GM19035 (cell line): ENCODE measurements around the gene BCAS3.
"Not testable (repeated sequence)": the region's sequence is repeated elsewhere in the genome, so short reads cannot be mapped to it uniquely, and the experiment has no call there.

Source experiments
- ATAC-seq: cut with Tn5 transposase; IDR thresholded peaks from one replicate; pipeline ENCODE4 v1.9.1; 2021; ENCODE audit not compliant: unreplicated experiment

The BCAS3 gene

DNA sequence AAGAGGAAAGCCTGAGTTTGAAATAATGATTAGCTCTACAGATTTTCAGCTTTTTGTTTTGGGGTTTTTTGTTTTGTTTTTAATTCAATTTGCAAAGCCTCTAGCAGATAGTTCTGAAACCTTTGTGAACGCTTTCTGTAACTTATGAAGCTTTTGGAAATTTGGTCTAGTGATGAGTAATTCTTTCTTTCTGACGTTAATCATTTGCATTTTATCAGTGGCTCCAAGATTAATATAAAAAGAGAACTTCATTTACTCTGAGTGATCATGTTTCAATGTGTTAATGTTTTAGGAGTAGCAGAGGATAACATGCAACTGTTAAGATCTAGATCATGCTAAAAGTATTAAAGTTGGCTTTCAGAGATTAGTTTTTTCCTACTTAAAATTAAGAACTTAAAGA is 561.7 kb downstream of the BCAS3 start:
- no peak for ATAC-seq

DNA sequence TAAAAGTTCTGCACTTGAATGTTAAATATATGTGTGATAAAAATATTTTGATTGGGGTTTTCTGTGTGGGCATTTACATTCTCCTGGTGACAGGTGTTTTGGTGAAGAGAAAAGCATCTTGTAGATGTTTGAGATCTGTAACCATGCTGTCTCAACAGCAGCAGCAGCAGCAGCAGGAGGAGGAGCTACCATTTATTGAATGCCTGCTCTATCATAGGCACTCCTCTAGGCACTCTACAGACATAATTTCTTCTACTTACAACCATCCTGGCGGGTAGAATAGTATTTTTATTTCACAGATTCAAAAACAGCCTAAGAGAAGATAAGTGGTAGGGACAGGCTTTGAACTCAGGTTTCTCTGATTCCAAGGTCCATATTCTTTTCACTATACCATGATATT is 562.3 kb downstream of the BCAS3 start:
- no peak for ATAC-seq

DNA sequence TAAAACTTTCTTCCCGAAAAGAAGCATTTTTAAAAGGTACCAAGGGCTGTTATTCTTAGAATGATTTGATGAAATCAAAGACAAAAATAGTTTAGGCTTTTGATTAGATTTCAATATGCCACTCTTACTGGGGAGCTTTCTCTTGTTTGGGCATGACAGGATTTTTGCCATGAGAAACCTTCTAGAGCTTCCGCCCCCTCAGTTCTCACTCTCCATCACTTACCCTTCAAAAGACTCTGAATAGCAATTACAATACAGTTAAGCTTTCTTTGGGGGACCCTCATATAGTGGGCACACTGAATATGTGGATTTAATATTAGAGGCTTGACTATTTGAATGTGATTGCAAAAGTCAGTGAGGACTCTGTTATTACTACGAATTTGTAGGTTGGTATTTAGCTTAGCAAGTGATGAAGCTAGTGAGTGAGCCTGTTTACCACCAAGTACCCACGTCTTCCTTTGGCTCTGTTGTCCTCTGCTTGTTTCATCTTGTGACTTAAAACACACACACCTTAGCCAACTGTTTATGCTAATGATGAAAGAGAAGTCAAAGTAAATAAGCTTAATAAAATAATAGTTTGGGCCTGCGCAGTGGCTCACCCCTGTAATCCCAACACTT is 563.3 kb downstream of the BCAS3 start:
- ATAC-seq = no peak

DNA sequence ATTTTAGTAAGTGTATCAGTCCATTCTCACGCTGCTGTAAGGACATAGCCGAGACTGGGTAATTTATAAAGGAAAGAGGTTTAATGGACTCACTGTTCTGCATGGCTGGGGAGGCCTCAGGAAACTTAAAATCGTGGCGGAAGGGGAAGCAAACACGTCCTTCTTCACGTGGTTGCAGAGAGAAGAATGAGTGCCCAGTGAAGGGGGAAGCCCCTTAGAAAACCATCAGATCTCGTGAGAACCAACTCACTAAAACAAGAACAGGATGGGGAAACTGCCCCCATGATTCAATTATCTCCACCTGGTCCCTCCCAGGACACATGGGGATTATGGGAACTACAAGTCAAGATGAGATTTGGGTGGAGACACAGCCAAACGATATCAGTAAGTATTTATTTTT is 567.3 kb downstream of the BCAS3 start:
- ATAC-seq = not testable (repeated sequence)

DNA sequence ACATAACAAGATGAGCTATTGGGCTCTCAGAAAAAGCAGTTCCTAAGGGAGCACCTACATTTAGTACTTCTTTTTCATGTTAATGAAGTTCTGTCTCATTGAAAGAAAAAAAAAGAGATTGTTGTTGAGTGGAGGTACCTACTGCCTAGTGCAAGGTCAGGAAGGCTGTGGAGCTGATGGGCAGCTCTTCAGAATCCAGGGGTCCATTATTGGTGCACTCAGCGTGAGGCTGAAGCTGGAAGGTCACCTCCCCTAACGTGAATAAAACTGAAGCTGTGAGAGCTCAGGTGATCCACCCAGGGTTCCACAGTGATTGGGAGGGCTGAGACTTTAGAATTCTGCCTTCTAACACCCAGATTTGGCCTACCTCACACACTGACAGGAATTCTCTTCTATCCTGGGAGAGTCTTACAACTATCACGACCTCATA is 568.1 kb downstream of the BCAS3 start:
- no peak for ATAC-seq

DNA sequence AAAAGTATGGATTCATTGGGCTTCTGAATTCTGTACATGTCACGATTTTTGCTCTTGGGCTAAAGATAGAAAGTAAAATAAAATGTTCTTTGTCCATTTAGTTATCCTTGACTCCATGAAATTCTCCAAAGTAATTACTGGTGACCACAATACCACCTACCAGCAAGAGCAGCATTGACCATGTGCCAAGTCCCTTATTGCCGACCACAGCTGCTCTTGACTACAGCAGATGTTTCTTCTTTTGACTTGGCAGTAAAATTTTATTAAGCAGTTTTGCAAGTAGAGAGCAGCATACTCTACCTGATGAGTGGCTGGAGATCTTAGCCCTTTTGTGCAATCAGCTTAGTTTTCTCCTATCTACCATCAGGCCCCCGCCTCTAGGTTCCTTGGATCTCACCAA is 569.8 kb downstream of the BCAS3 start:
- ATAC-seq = no peak

DNA sequence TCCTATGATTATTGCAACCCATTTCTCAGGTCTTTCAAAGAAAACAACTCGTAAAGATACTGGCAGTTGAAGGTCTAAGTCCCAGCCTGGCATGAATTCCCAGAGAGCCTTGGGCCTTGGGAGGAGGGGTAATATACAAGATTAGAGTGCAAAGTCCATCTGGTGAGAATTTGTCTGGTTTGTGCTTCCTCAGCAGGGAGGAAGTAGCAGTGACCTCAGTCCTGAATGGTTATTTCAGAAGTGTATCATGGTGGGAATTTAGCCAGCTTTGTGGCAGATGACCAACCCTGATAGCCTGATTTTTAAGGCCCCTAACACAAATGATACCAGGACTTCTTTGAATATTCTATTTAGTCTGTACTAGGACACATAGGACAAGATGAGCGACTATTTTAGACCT is 570.7 kb downstream of the BCAS3 start:
- ATAC-seq = no peak

DNA sequence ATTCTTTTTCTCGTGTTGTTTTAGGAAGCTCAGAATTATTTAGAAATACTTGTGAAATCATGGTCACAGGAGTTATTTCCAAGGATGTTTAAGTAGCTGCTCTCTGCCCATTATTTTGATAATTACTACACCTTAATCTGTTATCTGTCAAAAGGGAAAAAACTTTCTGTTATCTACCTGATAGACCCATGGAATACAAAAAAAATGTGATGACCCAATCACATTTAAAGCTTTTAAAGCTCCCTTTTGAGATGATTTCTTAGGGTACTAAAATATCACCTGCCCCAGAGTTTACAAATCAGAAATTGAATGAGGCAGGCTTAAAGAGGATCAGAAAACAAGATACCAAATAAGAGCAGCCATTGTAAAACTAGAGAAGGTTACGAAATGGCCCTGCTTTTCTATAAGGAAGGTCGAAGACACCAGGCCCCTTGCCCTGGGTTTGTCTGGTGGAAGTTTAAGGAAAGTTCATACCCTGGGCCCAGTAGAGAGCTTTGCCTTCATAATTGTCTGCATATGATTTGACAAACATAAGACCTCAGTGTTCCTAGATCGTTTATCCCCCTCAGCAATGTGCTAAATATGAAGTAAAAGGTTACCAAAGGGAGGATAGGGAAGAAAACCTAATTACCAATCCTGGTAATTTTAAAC is 572.1 kb downstream of the BCAS3 start:
- ATAC-seq = no peak

DNA sequence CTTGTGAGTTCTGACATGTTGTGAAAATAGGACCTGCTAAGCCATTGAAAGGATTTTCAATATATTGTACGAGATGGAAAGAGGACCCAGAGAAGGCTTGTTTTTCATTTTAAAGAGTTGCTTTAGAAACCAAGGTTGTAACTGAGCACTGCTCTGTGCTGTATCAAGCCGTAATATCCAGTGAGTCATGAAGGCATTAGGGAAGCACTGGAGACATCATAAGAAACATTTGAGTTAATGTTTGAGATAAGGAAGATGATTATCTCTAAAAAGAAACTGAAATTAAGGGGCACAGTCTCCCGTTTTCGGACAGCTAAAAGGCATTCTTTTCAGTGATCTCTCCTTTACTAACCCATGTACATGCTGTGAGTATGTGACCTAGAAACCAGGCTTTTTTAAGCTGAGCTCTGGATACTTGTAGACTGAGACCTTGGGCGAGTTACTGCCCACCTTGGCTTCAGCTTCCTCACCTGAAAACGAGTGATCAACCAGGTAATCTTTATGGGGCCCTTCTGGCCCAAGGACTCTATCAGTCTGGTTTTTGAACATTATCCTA is 572.8 kb downstream of the BCAS3 start:
- no peak for ATAC-seq

DNA sequence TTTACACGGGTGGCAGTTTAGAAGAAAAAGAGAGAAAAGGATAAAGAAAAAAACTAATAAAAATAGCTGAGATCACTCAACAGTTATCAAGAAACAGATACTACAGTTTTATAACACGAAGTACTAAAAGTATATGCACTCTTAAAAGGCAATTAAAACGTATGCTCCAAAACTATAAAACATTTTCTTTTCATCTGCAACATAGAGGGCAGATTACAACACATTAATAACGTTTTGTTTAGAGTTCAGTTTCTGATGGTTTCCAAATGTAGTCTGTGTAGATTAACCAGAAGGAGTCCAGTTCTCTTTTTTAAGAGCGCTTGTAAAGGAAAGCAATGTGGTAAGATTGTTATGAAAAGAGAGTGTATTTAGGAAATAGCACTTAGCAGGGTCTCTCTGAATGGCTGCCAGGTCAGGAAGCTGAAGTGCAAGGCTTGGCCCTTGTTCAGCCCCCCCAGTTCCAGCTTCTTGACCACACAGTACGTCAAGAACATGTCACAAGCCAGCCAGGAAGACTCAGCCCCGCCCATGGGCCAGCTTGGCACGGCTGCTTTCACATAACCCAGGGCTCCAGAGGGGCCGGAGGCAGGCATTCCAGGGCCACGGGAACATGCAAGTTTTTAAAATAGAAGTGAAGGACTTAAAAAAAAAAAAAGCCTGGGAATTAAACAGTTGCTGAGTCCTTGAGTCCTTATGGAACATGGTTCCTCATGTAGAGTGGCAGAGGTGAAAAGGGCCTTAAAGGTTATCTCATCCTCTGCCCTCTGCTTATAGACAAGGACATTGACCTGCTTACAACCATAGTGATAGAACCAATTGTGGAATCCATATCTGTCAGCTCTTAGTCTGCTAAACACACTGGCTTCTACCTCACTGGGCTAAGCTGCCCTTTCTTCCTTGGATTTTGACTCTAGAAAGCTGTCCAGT is 574.6 kb downstream of the BCAS3 start:
- ATAC-seq = no peak

DNA sequence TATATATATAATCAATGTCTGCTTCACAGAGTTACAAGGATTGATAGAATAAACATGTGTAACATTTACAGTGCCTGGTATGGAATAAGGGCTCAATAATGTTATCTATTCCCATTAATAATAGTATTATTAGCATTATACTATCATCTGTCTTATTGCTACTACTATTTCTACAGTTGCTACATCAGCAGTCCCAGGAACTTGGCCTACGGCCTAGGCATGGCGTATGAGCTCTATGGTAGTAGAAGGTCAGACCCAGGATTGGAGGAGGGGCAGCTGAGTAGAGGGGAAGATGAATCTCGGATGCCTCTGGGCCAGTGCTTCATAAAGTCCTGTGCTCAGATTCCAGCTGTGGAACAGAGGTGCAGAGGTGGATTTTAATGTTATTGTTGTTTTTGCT is 575.7 kb downstream of the BCAS3 start:
- no peak for ATAC-seq

DNA sequence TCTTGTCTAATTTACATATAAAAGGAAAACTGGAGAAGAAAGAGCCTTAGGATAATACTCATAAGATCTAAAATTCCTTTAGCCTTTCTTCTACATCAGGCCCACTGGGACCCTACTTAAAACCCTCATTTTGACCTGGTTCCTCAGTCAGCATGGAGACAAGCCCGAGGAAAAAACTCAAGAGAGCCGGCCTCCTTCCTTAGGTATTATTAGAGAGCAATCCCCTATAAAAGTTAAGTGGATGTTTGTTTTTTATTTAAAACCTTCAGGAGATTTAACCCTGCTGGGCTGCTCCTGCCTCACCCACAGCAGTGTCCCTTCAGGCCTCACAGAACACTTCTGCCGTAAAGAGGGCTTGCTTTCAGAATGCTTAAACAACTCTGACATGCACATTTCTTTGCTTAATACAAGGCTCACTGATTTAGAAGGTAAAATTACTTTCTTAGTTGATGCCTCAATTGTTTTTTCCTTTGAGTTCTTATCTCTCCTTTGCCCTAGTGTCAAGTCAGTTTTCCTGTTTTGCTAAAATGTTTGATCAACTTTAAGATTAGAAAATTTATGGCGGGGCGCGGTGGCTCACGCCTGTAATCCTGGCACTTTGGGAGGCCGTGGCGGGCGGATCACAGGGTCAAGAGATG is 576.4 kb downstream of the BCAS3 start:
- no peak for ATAC-seq

DNA sequence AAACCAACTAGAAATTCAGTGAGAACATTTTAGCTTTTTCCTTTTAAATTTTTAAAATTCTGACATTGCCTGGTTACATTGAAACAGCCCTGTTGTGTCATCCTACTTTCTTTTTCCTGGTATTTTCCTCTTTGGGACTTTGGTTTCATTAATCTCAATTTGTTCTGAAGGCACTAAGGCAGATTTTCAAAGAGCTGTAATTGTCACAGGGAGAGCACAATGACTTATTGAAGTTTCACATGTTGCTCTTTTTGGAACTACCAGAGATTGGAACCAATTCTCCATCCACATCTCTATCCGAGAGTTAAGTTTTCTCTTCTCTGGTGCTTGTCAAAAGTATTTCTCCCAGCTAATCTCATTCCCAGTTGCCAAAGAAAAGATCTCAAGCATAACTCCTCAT is 577.3 kb downstream of the BCAS3 start:
- ATAC-seq = no peak

DNA sequence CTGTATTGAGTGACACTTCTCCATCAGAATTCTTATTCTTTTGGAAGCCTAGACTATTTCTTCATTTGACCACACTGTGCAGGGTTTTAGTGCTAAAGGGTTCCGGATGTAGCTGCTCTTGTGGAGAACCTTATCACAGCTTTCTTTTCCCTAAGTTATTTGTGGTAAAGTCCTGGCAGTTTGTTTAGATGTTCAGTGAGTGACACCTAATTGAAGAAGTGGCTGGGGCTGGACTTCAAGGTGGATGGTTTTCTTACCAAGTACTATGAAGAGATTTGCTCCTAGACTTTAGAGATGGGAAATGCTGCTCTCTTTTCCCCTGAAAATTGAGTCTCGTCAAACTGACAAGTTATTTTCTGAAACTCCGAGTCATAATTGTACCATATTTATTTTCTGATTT is 578.0 kb downstream of the BCAS3 start:
- ATAC-seq = no peak

DNA sequence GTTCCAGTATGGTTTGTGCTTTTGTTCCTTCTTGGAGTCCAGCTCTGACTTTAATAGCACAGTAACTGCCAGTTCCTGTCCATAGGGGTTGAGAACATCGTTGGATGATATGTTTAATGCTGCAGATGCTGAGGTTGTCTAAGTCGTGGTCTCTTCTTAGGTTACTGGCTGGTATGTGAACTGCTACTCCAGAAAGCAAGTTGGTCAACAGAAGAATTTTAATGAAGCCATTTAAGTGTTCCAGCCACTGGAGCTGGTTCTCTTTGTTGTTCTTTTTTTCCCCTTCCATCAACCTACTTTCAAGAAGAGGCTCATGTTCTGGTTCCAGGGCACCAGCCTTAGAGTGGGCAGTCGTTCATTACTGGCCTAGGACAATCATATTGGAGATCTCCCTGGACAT is 581.7 kb downstream of the BCAS3 start:
- ATAC-seq = no peak

DNA sequence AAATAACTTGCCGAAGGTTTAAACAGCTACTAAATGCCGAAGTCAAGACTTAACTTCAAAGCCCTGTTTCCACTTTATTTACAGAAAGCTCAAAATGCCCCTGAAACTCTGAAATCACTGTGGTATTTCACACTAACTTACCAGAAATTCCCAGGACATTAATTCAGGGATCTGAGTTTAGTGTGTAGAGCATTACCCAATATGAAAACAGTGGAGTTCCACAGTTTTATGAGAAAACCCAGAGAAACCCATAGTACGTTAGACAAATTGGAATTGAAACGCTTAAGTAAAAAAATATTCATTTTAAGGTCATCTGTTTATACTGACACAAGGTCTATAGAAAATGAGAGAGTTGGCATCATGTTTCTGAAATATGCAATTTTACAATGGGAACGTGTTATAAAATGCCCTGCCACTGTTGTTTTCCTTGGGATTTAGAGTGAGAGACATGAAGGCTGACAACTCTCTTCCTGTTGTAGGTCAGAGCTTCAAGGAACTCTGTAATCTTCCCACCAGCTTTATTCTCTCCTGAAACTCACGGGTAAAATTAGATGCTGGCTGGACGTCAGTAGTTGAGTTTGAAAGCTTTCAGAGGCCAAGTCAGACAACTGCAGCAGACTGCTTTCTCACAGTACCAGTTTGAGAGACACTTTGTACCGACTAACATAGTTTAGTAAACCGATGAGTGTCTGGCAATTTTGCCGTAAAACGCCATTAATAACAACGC is 582.6 kb downstream of the BCAS3 start:
- ATAC-seq = no peak

DNA sequence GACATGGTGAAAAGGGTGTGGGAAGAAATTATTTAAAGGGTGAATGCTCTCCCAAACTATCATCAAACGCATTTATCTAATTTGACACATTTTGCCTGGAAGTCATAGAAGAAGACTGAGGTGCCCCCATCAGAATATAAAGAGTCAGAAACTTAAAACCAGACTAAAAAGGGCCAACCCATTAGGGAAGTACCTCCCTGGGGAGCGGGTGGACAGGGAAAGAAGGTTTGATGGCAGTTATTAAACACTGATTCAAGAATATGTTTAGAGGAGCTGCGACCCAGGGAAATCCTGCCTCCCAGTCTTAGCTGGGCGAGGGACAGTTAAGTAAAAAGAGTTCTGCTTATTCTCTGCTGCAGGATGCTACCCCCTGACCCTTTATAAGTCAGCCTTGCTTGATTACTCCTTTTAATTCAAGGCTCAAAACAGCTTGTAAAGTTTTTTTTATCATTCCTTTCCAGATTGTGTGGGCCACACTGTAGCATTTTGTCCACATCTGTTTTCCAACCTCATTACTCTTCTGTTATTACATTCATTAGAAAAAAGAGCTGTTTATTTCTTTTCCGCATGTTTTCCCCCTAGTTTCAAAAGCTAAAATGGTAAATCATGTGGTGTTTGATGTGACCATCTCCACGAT is 583.5 kb downstream of the BCAS3 start:
- no peak for ATAC-seq

DNA sequence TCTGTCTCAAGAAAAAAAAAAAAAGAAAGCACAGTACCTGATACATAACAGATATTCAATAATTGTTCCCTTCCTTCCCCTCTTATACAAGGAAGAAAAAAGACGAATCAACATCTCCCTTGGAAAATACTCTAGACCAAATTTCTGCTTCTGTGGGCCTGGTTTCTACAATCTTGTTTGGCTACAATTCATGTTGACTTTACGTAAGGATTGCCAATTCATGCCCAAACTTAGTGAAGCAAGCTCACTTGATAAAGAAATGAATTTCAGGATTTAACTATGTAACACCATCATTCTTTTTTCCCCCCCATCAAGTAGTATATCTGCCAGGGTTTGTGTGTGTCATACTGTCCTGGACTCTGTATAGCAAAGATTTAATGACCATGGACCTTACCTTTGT is 587.7 kb downstream of the BCAS3 start:
- ATAC-seq = no peak

DNA sequence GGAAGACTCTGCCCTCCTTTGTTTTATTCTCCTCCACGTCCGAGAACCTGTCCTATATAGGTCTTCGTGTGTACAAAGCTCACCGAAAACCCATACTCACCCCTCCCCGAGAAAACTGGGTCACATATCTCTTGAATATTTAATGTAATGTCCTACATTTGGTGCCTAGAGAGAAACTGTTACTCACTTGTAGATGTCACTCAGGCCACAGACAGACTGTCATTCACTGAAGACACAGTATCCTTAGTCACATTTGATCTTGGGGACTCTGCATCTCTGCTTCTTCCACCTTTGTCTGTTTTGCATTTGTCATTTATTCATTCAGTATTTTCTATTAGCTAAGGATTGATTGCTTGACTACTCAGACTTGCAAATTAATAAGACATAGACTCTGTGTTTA is 590.2 kb downstream of the BCAS3 start:
- no peak for ATAC-seq

DNA sequence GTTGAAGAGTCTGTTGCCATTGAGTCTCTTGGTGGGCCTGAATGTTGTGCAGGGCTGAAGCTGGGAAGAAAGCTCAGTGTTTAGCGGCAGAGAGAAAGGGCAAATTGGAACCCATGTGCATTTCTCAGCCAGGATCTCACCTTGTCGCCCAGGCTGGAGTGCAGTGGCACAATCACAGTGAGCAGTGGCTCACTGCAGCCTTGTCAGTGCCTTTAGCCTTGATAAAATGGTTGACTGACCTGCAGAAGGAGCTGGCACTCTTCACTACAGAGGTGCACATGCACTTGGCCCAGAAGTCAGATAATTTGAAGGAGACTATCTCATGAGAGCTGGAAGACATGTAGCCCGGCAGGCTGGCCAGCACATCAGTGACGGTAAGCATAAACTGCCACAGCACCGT is 597.7 kb downstream of the BCAS3 start:
- no peak for ATAC-seq
